ENCODE data around the gene SCEL.

The SCEL gene

DNA sequence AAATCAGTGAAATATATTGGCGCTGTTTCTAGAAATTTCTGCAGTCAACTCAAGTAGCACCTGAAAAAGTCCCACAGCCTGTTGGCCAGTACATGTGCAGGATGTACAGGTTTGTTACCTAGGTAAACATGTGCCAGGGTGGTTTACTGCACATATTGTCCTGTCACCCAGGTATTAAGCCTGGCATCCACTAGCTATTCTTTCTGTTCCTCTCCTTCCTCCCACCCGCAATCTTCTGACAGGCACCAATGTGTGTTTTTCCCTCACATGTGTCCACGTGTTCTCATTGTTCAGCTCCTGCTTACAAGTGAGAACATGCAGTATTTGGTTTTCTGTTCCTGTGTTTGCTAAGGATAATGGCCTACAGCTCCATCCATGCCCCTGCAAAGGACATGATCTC lies 13.1 kb upstream of the SCEL start:
- no peak for DNase-seq

DNA sequence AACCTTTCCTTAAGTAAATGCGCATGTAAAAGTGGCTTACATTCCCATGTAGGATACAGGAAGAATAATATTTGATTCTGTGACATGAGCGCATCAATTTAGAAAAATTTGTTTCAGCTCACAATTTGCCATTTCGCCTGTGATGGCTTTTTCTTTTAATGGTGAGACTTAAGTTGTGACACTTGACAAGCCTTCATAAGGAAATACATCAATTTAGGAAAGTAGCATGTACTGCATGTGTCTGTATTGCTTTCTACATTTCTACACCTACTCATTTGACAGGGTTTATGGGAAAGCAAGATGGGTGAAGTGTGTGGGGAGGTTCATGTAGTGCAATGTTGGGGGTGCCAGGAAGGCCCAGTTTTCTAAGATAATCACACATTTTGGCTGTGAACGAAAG lies 12.1 kb upstream of the SCEL start:
- no peak for DNase-seq

DNA sequence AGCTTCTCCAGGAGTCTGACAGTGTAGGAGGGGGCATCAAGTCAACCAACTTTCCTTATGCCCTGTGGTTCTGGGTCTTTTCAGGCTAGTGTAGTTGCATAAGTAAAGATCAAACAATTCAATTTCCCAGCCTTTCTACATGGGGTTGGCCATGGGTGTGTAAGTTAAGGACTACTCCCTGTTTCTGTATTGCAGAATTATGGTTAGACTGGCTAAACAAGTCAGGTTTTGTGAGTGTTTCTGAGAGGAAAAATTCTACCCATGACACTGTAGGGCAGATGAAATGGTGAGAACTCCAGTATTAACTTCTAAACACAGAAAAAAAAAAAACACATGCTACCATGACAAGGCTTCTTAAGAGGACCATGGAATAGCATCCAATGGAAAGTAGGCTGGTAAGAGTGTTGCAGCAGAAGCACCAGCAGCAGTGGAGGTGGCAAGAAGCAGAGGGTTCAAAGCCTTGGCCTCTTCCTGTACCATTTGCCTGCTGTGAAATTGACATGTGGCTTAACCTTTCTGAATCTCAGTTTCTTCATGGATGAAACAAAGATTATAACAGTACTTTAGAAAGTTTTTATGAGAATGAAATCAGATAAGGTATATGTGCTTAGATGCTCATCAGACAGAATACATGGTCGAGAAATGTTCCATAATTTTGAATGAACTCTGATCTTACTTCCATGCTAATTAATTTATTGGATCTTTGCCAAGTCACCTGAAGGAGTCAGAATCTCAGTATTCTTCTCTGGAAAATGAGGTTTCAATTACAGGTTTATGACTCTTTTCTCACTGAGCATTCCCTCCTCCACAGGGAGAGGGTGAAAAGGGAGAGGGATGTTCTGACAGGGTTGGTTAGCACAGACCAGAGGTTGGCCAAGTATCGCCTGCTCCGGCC lies 11.4 kb upstream of the SCEL start:
- DNase-seq = peak; percentile 21

DNA sequence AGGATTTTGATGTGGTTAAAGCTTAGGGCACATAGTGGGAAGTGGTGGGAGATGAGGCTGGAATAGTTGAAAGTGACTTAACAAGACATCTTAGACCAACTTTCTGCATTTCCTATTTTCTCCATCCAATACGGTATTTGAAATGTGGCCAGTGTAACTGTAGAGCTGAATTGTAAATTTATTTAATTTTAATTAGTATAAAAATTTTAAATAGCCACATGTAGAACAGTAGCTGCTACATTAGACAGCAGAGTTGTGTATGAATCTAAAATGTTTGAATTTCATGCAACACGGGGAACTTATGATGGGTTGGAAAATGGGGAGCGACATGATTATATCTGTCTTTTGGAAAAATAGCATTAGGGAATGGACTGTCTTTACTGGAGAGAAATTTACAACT lies 7.1 kb upstream of the SCEL start:
- no peak for DNase-seq

DNA sequence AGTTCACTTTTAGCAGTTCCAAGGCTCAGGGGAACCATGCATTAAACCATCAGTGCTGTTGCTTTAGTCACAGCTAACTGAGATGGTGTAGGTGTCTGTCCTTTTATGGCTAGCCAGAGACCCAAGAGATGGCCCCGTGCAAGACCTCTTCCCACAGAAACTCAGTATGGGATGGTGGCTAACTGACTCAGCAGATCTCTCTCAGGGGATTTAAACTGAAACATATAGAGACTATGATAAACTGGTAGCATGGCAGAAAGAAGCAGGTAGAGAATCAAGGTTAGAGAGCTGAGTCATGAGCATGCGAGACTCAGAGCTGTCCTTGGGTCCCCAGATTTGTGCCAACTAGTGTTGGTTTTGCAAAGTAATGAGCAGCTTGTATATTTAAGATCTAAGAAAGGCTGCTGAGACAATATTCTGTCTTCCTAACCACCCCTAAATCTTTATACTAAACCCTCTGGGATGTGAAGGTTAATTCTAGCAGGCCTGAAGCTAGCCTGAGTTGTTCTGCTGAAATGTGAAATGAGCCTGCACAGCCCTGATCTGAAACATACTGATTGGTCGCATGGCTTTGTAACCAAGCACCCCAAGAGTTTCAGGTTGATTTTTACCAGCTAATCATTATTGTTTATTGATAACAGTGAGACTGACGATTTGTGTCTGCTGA lies 6.5 kb upstream of the SCEL start:
- DNase-seq = no peak

DNA sequence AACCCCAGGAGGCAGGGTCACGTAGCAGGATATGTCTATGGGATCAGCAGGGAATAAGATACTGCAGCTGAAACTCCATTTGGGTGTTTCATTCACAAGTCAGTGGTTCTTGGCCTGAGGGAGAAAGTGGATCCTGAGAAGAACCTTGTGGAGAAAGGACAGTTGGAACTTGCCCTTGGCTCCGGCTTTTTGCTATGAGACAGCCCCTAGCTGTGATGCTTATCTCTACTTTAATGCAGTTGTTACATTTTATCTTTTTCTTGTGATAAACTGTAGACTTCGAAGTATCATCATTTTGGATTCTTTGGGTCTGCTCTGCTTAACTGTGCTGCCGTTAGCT lies 6.0 kb upstream of the SCEL start:
- no peak for DNase-seq

DNA sequence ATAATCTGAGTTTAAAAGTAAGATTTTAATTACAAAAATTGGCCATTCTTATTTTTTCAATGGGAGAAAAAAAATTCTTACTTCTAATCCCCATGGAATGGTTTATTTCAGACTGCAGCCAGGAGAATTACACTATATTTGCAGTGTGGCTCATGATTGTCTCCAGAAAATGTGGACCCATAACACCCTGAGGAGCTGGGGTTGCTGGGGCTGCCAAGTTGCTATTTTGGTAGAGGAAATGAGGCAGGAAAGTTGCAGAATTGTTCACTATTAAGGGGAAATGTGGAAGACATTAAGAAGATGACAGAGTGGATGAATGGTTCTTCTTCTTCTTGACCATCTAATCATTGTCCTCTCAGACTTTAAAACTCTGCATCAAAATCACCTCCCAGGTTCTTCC lies 4.6 kb upstream of the SCEL start:
- no peak for DNase-seq

DNA sequence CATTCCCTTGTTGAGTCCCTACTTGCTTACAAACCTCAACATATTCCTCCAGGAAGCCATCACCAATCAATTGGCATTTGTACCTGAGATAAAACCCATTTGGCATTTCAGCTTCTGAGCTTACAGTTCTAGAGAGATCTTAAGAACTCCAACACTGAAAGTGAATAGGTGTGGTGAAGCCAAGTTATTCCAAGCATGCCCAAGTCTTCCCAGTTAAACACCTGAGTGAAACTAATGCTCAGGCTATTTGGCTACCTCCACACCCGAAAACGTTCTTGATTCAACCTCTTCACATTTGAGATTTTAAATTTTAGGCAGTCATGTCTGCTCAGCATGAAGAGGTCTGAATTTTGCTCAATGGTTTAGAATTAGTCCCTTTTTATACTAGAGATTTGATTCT lies 2.5 kb upstream of the SCEL start:
- no peak for DNase-seq

DNA sequence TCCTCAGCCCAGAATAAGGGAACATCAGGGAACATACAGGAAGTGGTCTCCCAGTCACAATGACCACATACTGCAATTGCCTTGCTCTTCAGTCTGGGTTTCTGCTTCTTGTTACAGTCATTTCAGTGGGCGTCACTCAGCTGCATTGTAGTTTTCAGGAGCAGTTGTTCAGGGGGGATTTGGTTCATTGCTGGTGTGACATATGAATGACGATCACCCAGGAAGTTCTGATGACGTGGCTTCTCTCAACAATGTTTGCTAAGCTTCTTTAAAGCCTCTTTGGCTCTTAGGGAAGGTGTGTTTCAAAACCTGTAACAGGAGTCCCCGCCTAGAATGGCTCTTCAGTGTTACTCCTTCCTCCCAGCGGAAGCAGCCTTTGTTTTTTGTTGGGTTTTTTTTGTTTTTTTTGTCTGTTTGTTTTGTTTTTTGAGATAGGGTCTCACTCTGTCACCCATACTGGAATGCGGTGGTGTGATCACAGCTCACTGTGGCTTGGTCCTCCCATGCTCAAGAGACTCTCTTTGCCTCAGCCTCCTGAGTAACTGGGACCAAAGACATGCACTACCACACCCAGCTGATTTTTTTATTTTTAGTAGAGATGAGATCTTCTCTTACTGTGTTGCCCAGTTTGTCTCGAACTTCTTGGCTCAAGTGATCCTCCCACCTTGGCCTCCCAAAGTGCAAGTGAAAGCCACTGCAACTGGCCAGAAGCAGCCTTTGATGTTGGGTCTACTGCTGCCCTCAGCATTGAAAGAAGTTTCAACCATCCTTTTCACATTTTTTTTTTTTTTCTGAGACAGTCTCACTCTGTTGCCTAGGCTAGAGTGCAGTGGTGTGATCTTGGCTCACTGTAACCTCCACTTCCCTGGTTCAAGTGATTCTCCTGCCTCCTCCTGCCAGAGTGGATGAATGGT lies 1.4 kb upstream of the SCEL start:
- no peak for DNase-seq

DNA sequence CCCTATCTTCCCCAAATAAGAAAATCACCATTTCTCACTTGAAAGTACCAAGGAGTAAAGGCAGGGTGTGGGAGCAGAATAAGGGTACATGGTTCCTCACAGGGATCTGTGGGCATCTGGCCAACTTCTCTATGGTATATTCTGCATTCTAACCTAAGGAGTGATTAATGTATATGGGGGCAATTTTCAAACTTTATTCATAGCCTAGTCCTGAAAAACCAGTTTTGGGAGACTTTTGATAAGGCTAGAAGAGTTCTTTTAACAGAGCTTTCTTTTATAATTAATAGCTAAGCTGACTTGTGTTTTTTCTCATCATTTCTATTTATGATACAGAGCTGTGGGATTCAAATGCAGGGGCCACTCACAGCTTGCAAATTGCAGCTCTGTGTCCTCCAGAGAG lies 852 bp downstream of the SCEL start:
- no peak for DNase-seq

DNA sequence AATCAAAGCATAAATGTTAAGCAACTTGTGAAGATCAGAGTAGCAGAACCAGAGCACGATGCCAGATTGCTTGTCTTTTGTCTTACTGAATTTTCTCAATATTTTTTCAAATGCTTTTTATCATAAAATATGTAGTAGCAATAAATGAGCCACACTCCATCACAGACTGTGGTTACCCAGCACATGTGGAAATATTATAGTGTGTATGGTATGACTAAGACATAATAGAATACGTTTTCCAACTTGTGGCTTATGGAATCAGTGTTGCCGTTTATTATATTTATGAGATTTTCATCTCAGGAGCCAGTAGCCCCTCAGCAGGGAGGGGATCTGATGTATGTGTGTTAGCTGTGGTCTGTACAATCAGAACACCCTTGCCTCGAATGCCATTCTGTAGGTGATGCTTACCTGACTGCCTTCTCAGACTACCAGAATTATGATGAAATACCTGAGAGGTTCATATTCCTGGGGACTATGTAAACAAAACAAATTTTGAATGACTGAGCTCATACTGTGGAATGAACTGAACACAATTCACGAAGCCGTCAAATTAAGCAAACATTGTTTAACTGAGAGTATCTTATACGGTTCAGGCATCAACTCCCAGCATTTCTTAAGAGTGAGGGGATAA lies 1.9 kb downstream of the SCEL start:
- no peak for DNase-seq

DNA sequence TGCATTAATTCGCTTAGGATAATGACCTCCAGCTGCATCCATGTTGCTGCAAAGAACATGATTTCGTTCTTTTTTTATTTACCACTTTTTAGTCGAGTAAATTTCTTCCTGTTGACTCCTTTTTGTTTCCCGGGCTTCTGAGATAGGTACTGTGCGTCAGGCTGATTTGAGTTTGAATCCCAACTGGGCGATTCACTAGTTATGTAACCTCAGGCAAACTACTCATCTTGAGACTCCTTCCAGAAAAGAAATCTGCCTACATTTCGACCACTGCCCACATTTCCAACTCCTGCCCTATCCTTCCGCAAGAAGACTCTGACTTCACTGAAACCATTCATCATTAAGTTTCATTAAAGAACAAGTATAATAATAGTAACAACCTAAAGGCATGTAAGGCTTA lies 8.2 kb downstream of the SCEL start:
- no peak for DNase-seq

DNA sequence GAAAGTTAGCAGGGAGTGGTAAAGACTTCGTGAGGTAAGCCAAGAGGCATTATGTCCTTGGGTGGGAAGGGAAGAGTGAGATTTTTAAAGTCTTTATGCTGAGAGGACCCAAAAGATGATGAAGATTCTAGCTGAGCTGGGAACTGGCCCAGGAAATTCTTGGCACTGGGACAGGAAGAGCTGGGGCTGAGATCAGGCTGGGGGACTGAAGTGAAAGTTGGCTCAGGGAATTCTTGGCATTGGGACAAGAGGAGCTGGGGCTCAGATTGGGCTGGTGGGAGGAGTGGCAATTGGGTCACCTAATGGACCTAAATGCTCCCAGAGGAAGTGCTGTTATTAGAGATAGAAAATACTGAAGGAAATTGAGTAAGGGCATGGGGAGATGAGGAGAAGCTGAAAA lies 8.8 kb downstream of the SCEL start:
- DNase-seq = no peak

DNA sequence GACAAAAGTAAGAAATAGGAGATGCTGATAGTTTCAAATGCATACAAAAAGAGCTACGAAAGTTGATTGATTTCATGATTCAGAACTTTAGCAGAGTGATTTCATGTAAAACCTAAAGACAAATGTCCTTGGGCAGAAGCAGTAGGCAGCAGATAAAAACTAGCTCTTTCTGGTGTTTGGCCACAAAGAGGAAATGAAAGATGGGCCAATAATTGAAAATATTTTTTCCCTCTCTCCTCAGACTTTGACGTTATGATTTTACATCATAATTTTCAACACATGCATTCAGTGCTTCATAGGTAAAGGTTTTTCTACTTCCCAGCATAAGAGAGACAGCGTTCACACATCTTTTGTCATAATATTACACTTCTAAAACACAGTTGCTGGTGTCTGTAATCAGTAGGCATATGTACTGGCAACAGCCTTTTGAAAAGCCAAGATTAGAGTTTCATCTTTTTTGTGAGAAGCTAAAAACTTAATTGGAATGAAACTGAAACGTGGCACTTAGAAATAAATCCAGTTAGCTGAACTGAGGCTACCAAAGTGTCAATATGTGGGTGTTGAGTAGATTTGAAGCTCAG lies 9.3 kb downstream of the SCEL start:
- no peak for DNase-seq

DNA sequence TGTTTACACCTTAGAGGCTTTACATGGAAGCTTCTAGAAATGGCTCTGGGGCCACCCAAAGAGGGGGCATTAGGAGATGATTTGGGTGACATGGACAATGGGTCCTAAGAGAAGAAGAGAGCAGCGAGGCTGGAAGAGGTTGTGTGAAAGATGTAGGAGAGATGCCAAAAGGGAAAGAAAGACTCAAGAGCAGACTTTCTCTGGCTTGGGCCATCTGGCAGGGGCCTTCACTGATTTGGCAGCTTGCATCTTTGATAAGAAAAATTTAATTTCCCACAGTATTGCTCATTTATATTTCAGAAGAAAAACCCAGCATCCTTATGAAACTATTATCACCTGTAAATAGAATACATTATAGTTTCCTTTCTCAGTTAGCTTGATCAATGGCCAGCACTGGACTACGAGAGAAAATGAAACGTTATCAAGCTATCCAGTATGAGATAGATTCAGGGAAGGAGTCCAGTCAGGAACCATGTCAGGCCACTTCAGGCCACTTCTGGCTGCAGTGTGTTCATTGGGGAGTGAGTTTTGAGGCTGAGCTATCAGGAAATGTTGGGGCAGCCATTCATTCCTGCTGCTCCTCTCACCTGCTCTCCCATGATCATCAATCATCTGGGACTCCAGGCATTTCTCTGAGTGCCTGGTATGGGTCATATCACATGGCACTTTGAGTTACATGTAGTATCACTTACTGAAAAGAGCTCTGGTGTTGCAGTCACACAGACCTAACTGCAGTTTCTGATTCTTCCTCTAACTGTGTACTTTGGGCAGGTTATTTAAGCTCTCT lies 10.3 kb downstream of the SCEL start:
- DNase-seq = no peak

DNA sequence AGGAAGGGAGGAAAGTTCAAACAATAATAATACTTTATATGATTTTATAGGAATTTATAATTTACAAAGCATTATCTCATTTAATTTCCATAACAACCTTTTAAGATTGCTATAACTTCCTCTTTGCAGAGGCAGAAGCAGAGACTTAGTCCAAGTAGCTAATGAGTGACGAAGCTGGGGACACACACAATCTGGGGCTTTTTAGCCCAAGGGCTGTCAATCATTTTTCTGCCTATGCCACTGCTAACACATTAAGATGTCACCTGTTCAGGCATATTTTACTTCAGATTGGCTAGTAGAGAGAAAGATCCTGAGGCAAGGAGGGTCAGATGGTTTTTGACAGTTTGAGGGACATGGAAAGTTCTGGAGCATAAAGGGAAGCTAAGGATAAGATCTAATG lies 12.6 kb downstream of the SCEL start:
- no peak for DNase-seq

DNA sequence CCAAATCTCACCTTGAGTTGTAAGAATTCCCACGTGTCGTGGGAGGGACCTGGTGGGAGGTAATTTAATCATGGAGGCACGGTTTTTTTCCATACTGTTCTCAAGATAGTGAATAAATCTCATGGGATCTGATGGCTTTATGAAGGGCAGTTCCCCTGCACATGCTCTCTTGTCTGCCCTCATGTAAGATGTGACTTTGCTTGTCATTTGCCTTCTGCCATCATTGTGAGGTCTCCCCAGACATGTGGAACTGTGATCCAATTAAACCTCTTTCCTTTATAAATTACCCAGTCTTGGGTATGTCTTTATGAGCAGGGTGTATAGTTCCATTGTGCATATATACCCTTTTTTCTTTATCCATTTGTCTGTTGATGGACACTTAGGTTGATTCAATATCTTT lies 13.1 kb downstream of the SCEL start:
- DNase-seq = no peak

DNA sequence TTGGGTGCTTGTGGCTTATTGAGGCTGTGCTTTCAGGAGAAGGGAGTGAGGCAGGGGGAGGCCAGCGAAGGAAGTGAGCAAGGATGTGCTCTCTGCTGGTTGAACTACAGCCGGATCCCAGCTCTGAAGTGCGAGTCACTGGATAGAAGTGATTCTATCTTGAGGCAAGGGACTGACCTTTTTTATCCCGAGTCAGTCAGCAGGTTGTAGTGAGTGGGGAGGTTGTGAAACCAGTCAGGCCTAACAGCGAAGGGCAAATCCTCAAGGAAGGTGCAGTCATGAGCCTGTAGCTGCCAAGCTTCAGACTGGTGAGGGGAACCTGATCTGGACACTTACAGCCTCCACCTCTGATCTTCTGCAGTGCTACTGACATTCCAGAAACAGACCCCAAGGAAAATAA lies 18.6 kb downstream of the SCEL start:
- no peak for DNase-seq

DNA sequence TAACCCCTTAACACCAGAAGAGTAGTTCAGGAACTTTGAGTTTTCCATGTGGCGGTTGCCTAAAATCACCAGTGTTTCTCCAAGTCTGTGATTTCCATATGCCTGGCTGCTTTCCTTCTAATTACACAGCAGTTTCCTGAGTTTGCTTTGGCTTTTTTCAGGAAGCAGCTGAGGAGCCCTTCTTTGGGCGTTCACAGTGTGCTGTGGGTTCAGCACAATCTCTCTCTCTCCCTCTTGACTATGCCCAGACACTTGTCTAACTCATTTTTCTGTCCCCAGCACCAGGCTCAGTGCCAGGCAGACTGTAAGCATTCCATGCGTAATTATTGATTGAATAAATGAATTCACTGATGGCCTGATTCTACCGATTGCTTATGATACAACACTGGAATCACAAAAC lies 19.7 kb downstream of the SCEL start:
- no peak for DNase-seq

DNA sequence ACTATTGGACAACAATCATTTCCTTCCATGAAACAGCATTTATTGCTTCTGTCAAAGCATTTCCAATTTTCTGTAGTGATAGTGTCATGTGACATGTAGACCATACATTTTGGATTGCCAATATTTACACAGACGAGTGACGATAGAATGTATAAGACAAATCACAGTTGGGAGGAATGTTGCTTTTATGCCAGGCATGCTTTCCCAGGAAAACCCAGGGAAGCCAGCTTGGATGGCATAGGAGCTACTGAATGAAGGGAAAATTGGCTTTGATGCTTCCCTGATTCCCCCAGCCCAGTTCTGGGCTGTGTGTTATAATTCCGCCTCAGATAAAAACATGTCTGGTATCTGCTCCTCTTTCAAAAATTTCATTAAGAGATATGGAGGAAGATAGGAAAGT lies 22.5 kb downstream of the SCEL start:
- no peak for DNase-seq

DNA sequence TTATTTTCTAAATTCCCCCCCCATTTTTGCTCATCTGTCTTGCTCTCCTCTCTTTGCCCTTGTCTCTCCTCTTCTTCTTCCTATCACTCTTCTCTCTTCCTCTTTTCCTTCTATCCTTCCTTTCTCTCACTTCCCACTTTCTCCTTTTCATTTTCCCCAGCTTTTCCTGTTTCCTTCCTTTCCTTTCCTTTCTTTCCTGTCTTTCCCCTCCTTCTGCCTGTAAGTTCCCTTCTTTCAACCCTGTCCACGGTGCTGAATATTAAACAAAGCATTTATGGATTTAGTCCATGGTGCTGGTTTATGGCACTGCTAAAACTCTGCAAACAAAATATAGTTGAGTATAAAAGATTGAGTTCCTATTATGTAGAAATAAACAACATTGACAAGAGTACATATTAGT lies 27.6 kb downstream of the SCEL start:
- no peak for DNase-seq

DNA sequence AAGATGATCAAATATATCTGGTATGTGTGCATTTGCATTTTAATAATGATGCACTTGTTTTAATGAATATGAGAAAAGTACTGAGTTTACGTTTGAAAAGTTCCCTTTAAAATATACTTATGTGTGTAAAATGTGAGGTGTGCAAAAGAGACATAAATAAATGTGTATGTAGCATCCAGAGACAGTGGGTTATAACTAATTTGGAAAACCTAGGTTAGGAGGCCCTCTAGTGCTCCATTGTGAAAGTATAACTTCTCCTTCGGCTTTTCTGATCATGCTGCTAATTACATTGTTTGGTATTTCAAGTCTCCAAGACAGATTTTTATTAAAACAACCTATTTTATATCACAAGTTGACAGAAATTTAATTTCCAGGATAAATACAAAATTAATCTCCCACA lies 30.1 kb downstream of the SCEL start:
- DNase-seq = peak; percentile 53

Data from NCI-H2171 (cell line).